Endodermal cell (in vitro differentiated cells): ENCODE measurements around the gene MAP2K5. TPM values are rescaled to one million over a fixed set of nuclear protein-coding genes. Genes with fewer than 3 reads are reported as not detected.
A peak's percentile ranks its signal among the peaks of the same experiment; 100 is the strongest.

Source experiments
- DNase-seq: peaks from one replicate; pipeline ENCODE4 v3.0.0-alpha.2; 2017
- H3K27ac ChIP-seq: 2 replicates; pipeline ENCODE4 v1.5.1; 2013; ENCODE audit warnings: mild to moderate bottlenecking, low read depth, low read length, moderate library complexity
- H3K27me3 ChIP-seq: 2 replicates; pipeline ENCODE4 v1.6.1; 2013; ENCODE audit warnings: mild to moderate bottlenecking, low read length, moderate library complexity; ENCODE audit not compliant: insufficient read depth, control insufficient read depth, poor library complexity, severe bottlenecking
- H3K36me3 ChIP-seq: 2 replicates; pipeline ENCODE4 v1.7.0; 2013; ENCODE audit warnings: mild to moderate bottlenecking, low read length, moderate library complexity; ENCODE audit not compliant: control insufficient read depth, insufficient read depth
- H3K4me1 ChIP-seq: one replicate; pipeline ENCODE4 v1.7.0; 2013; ENCODE audit warnings: low read length; ENCODE audit not compliant: control insufficient read depth, insufficient read depth
- H3K4me3 ChIP-seq: 2 replicates; pipeline ENCODE4 v1.5.1; 2013; ENCODE audit warnings: mild to moderate bottlenecking, low read length, moderate library complexity
- H3K9ac ChIP-seq: 2 replicates; pipeline ENCODE4 v1.6.1; 2013; ENCODE audit warnings: mild to moderate bottlenecking, low read length, moderate library complexity; ENCODE audit not compliant: poor library complexity, severe bottlenecking; ENCODE audit errors: extremely low read depth
- H3K9me3 ChIP-seq: 2 replicates; pipeline ENCODE4 v1.6.1; 2013; ENCODE audit warnings: mild to moderate bottlenecking, low read length, moderate library complexity; ENCODE audit not compliant: control insufficient read depth
- H3K27ac Mint-ChIP-seq: 2 replicates; pipeline ENCODE4 v1.8.0; 2020; ENCODE audit warnings: mixed read lengths
- H3K27me3 Mint-ChIP-seq: 2 replicates; pipeline ENCODE4 v1.8.0; 2021; ENCODE audit warnings: mild to moderate bottlenecking, mixed read lengths; ENCODE audit not compliant: insufficient read depth
- H3K36me3 Mint-ChIP-seq: 2 replicates; pipeline ENCODE4 v1.8.0; 2020; ENCODE audit warnings: low read depth, mixed read lengths
- H3K4me1 Mint-ChIP-seq: 2 replicates; pipeline ENCODE4 v1.8.0; 2020; ENCODE audit warnings: mixed read lengths
- H3K4me3 Mint-ChIP-seq: 2 replicates; pipeline ENCODE4 v1.8.0; 2020; ENCODE audit warnings: mild to moderate bottlenecking, moderate library complexity, mixed read lengths
- H3K9me3 Mint-ChIP-seq: 2 replicates; pipeline ENCODE4 v1.8.0; 2020; ENCODE audit warnings: mild to moderate bottlenecking, mixed read lengths
- WGBS, 2 experiments: methylation state at CpG; one replicate each; pipeline versions ENCODE4 v1.1.5 to v1.1.7; 2013; ENCODE audit warnings: missing lambda C conversion rate in 2 of 2, mixed read lengths in 1 of 2; ENCODE audit not compliant: insufficient coverage in 1 of 2, insufficient read length in 1 of 2; 5-methylcytosine and 5-hydroxymethylcytosine counted together
- total RNA-seq, 2 donors: library from RNA; stranded (reverse); fragmentation: NEBNext Ultra II Directional in 1 of 2; extraction: Animal tissue kit (Norgen Biotek cat#: 25700) in 1 of 2; gene quantifications; 2 replicates in 1 of 2; 3 replicates in 1 of 2; pipeline ENCODE4 v1.2.1, GENCODE V29; 2021
- TF ChIP-seq, protein P1 (sequence below): fragments of 200-600 bp; sonication (generic); conservative IDR thresholded peaks from 2 replicates; pipeline ENCODE4 v1.5.0; 2021; ENCODE audit warnings: antibody characterized with exemption, mild to moderate bottlenecking

MAP2K5 gene
- total RNA-seq, 2 donors from 2014 or later = 17.1 to 26.7 TPM

DNA sequence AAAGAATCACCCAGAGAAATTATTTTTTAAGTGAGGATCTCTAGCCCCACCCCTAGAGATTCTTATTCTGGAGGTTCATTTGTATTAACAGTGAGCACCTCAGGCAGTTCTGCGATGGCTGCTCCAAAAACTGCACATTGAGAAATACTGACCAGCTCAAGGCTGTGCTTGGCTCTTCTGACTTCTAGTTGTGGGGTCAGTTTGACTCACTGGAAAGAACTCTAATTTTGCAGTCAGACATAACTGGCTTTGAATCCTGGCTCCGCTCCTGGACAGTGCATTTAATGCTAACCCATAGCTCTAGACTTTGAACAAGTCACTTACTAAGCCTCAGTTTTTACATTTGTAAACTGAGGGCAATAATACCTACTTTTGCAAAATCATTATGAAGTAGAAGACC, 159.2 kb downstream of the MAP2K5 start:
- no peak for DNase-seq
- Mint-ChIP-seq H3K27me3 (no peaks in the 10 kb centered on the region), H3K9me3 (peaks cover 10% of the 10 kb centered on the region), H3K36me3 (peaks cover 22% of the 10 kb centered on the region), H3K4me1 (no peaks in the 10 kb centered on the region), H3K4me3 (no peak overlapping the region), H3K27ac (no peak overlapping the region)
- Histone ChIP-seq H3K4me3 (no peak overlapping the region), H3K9ac (no peak overlapping the region), H3K27ac (no peak overlapping the region), H3K4me1 (no peaks in the 10 kb centered on the region), H3K27me3 (no peaks in the 10 kb centered on the region), H3K36me3 (no peaks in the 10 kb centered on the region), H3K9me3 (peaks cover 5% of the 10 kb centered on the region)
- TF ChIP-seq, protein P1, sequence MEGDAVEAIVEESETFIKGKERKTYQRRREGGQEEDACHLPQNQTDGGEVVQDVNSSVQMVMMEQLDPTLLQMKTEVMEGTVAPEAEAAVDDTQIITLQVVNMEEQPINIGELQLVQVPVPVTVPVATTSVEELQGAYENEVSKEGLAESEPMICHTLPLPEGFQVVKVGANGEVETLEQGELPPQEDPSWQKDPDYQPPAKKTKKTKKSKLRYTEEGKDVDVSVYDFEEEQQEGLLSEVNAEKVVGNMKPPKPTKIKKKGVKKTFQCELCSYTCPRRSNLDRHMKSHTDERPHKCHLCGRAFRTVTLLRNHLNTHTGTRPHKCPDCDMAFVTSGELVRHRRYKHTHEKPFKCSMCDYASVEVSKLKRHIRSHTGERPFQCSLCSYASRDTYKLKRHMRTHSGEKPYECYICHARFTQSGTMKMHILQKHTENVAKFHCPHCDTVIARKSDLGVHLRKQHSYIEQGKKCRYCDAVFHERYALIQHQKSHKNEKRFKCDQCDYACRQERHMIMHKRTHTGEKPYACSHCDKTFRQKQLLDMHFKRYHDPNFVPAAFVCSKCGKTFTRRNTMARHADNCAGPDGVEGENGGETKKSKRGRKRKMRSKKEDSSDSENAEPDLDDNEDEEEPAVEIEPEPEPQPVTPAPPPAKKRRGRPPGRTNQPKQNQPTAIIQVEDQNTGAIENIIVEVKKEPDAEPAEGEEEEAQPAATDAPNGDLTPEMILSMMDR = no peak
- WGBS, 2 experiments = 90 to 93% methylated on average over 2 of the region's 2 CpGs

DNA sequence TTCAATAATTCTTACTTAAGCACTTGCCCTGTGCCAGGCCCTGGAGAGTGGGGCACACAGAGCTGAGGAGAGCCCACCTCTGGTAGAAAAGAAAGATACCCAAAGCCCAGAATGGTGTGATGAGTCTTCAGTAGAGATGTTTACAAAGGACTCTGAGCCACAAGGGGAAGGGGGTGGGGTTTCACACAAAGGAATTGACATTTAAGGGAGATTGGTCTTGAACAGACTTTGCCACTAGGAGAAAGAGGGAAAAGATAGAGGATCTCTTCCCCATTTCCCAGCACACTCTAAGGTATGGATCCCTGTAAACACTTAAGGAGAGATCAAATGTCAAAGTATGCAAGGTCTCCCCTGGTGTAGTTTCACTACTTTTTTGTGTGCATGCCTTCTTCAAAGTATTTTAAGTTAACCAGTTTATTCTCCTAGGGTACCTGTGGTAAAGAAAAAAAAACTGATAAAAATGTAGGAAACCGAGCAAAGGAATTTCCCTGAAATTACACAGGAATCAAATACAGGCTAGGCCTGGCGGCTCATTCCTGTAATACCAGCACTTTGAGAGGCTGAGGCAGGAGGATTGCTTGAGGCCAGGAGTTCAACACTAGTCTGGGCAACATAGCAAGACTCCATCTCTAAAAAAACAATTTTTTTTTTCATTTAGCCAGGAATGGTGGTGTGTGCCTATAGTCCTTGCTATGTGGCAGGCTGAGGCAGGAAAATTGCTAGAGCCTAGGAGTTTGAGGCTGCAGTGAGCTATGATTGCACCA, 165.2 kb downstream of the MAP2K5 start:
- 81 to 86% methylated on average over 2 of the region's 2 CpGs for WGBS, 2 experiments
- DNase-seq = peak; percentile 66
- Histone ChIP-seq H3K4me1 (peaks cover 6% of the 10 kb centered on the region), H3K27ac (no peak overlapping the region), H3K27me3 (no peaks in the 10 kb centered on the region), H3K4me3 (no peak overlapping the region), H3K9me3 (no peaks in the 10 kb centered on the region), H3K36me3 (no peaks in the 10 kb centered on the region), H3K9ac (no peak overlapping the region)
- H3K27me3 Mint-ChIP-seq = no peaks in the 10 kb centered on the region
- H3K9me3 Mint-ChIP-seq = no peaks in the 10 kb centered on the region
- peak overlapping the region; percentile 77 for H3K27ac Mint-ChIP-seq
- TF ChIP-seq, protein P1 = peak; percentile 53
- no peak overlapping the region for H3K4me3 Mint-ChIP-seq
- H3K36me3 Mint-ChIP-seq = peaks cover 4% of the 10 kb centered on the region
- H3K4me1 Mint-ChIP-seq = peaks cover 13% of the 10 kb centered on the region

DNA sequence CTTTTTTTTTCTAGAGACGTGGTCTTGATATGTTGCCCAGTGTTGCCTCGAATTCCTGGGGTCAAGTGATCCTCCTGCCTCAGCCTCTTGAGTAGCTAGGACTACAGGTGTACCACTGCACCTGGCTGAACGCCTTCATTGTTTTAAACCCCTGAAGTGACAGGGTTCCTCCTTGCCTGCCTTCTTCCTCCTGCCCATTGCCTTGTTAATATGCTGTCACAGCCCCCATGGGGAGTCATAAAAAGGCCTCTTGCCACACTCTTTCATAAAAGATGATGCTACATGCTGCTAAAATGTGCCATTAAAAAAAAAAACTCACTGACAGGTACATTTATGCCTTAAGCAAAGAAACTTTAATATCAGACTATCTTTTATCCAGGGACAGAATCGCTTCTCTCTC, 166.0 kb downstream of the MAP2K5 start:
- 90 to 93% methylated on average over 3 to 4 of the region's 4 CpGs for WGBS, 2 experiments
- H3K4me3 ChIP-seq = no peak overlapping the region
- DNase-seq = no peak

More for the DNA sequence above, 166.0 kb downstream of the MAP2K5 start:
- Mint-ChIP-seq H3K27me3 (no peaks in the 10 kb centered on the region), H3K4me1 (peaks cover 13% of the 10 kb centered on the region), H3K36me3 (peaks cover 4% of the 10 kb centered on the region), H3K27ac (no peak overlapping the region), H3K9me3 (no peaks in the 10 kb centered on the region), H3K4me3 (no peak overlapping the region)
- H3K4me1 ChIP-seq = peaks cover 6% of the 10 kb centered on the region
- no peak overlapping the region for H3K9ac ChIP-seq
- H3K27ac ChIP-seq = no peak overlapping the region
- H3K27me3 ChIP-seq = no peaks in the 10 kb centered on the region
- H3K9me3 ChIP-seq = no peaks in the 10 kb centered on the region
- TF ChIP-seq, protein P1 = no peak
- no peaks in the 10 kb centered on the region for H3K36me3 ChIP-seq
